K562 (cell line): Measurements from ENCODE around the gene AGPAT2. TPM values are rescaled to one million over a fixed set of nuclear protein-coding genes. Genes with fewer than 3 reads are reported as not detected.

Source experiments
- ATAC-seq: fragments of 200-7000 bp; cut with Tn5 transposase; 3 replicates; pipeline ENCODE4 v1.9.1; 2020; ENCODE audit warnings: moderate library complexity
- BruUV-seq: library from RNA; stranded (reverse); fragments of 400-500 nt; replicated peaks from 2 replicates; lab custom pipeline; 2021; lab: Mats Ljungman, UMichigan
- CTCF ChIA-PET: fragments of 300-600 bp; formaldehyde crosslinking; extraction: SDS; loops from one replicate; lab custom pipeline; 2021; ENCODE audit warnings: low intra/inter-chr PET ratio; lab: Yijun Ruan, JAX
- POLR2A ChIA-PET: fragments of 300-600, 350-650 bp; sonication (Branson Sonifier 250); formaldehyde crosslinking; extraction: SDS; loops from one replicate; lab custom pipeline; 2021; ENCODE audit warnings: antibody characterized with exemption, inconsistent platforms; lab: Yijun Ruan, JAX
- DNase-seq, 4 experiments: peaks; one replicate each; pipeline versions ENCODE4 v3.0.0 to v3.0.0-alpha.2; 2011 to 2018; ENCODE audit warnings: low spot score in 3 of 4, mixed read lengths in 3 of 4; ENCODE audit errors: extremely low read depth in 1 of 4
- FAIRE-seq: peaks from 2 replicates; lab custom pipeline; 2011; peaks lifted over from hg19 to GRCh38; lab: Jason Lieb, UNC
- H2AFZ ChIP-seq: 2 replicates; pipeline ENCODE4 v1.6.0; 2011; ENCODE audit warnings: low read depth, low read length, control low read depth, inconsistent platforms
- H3K27ac ChIP-seq: fragments of 200-600 bp; 3 replicates; pipeline ENCODE4 v1.8.0; 2011; ENCODE audit warnings: low read depth, mild to moderate bottlenecking, control low read depth, inconsistent platforms, low read length, moderate library complexity, mixed read lengths; ENCODE audit errors: extremely low read depth
- H3K27me3 ChIP-seq, 2 experiments: fragments of 300-600 bp in 1 of 2; 2 replicates in 1 of 2; 3 replicates in 1 of 2; pipeline versions ENCODE4 v1.6.0 to v1.8.0; 2011; ENCODE audit warnings: inconsistent platforms in 2 of 2, low read length in 2 of 2, mild to moderate bottlenecking in 1 of 2, mixed read lengths in 1 of 2, moderate library complexity in 1 of 2; ENCODE audit not compliant: control insufficient read depth in 2 of 2, insufficient read depth in 2 of 2
- H3K36me3 ChIP-seq: fragments of 300-600 bp; 3 replicates; pipeline ENCODE4 v1.8.0; 2011; ENCODE audit warnings: mild to moderate bottlenecking, low read length, inconsistent platforms; ENCODE audit not compliant: control insufficient read depth, insufficient read depth
- H3K4me1 ChIP-seq, 2 experiments: fragments of 200-600 bp in 1 of 2; replicated peaks in 1 of 2; 2 replicates in 1 of 2; 3 replicates in 1 of 2; pipeline versions ENCODE4 v1.5.1 to v1.8.0; 2011; ENCODE audit warnings: inconsistent platforms in 2 of 2, low read length in 2 of 2, mild to moderate bottlenecking in 1 of 2, mixed read lengths in 1 of 2, moderate library complexity in 1 of 2; ENCODE audit not compliant: control insufficient read depth in 2 of 2, insufficient read depth in 2 of 2
- H3K4me2 ChIP-seq: 2 replicates; pipeline ENCODE4 v1.6.1; 2011; ENCODE audit warnings: low read length, control low read depth, inconsistent platforms, mixed read lengths; ENCODE audit not compliant: insufficient read depth
- H3K4me3 ChIP-seq: fragments of 200-600 bp; sonication (generic), shearing (Covaris generic); 2 replicates; pipeline ENCODE4 v1.5.1; 2016; ENCODE audit warnings: control low read depth, inconsistent platforms
- H3K79me2 ChIP-seq: fragments of 200-600 bp; 3 replicates; pipeline ENCODE4 v1.8.0; 2011; ENCODE audit warnings: low read length, inconsistent platforms; ENCODE audit not compliant: control insufficient read depth, insufficient read depth
- H3K9ac ChIP-seq, 2 experiments: 2 replicates each; pipeline versions ENCODE4 v1.6.0 to v1.6.1; 2011; ENCODE audit warnings: low read depth in 2 of 2, low read length in 2 of 2, control low read depth in 1 of 2, inconsistent platforms in 1 of 2, mild to moderate bottlenecking in 1 of 2, mixed read lengths in 1 of 2; ENCODE audit not compliant: insufficient read depth in 1 of 2
- H3K9me1 ChIP-seq: one replicate; pipeline ENCODE4 v1.6.0; 2011; ENCODE audit warnings: inconsistent platforms, mild to moderate bottlenecking, low read length, moderate library complexity; ENCODE audit not compliant: control insufficient read depth, insufficient read depth
- H3K9me3 ChIP-seq: replicated peaks from 2 replicates; pipeline ENCODE4 v1.5.1; 2011; ENCODE audit warnings: low read depth, low read length, inconsistent platforms; ENCODE audit not compliant: control insufficient read depth, insufficient read depth
- H4K20me1 ChIP-seq: replicated peaks from 2 replicates; pipeline ENCODE4 v1.6.1; 2011; ENCODE audit warnings: low read length, inconsistent platforms, mixed read lengths; ENCODE audit not compliant: control insufficient read depth, insufficient read depth
- GABPA ChIP-seq: fragments of 200-800 bp; sonication (Bioruptor generic); conservative IDR thresholded peaks from 2 replicates; pipeline ENCODE4 v1.6.1; 2016; ENCODE audit warnings: low read depth, missing genetic modification characterization, missing compliant biosample characterization
- NR4A1 ChIP-seq, 2 experiments: fragments of 250-450 bp in 1 of 2; fragments of 450-650 bp in 1 of 2; sonication (Bioruptor Pico) in 1 of 2; IDR thresholded peaks; 2 replicates each; pipeline versions ENCODE4 v1.4.0 to v1.6.1; 2016 to 2020; ENCODE audit warnings: mild to moderate bottlenecking in 2 of 2, missing compliant biosample characterization in 1 of 2, missing genetic modification characterization in 1 of 2, moderate library complexity in 1 of 2
- POLR3A ChIP-seq: IDR thresholded peaks from 2 replicates; pipeline ENCODE4 v1.6.1; 2011; ENCODE audit warnings: borderline replicate concordance, mild to moderate bottlenecking, moderate library complexity; ENCODE audit not compliant: insufficient read length, insufficient read depth; ENCODE audit errors: extremely low read depth
- RAD21 ChIP-seq, 2 experiments: fragments of 250-450 bp in 1 of 2; fragments of 450-650 bp in 1 of 2; sonication (Bioruptor Pico) in 1 of 2; formaldehyde crosslinking in 1 of 2; IDR thresholded peaks in 1 of 2; conservative IDR thresholded peaks in 1 of 2; 2 replicates each; pipeline versions ENCODE4 v1.4.0 to v1.8.0; 2020 to 2022; ENCODE audit warnings: mild to moderate bottlenecking in 2 of 2, moderate library complexity in 1 of 2
- SOX6 ChIP-seq: fragments of 450-650 bp; IDR thresholded peaks from 2 replicates; pipeline ENCODE4 v1.6.1; 2014; ENCODE audit warnings: mild to moderate bottlenecking
- SPI1 ChIP-seq: IDR thresholded peaks from 2 replicates; pipeline ENCODE4 v1.6.1; 2011; ENCODE audit warnings: low read depth, low read length, control low read depth, borderline replicate concordance
- U2AF1 ChIP-seq: fragments of 200-400 bp; formaldehyde crosslinking; optimal IDR thresholded peaks from 2 replicates; pipeline ENCODE3; 2017; ENCODE audit warnings: mild to moderate bottlenecking, low read depth, low read length, moderate library complexity
- VEZF1 ChIP-seq: fragments of 200-800 bp; sonication (Bioruptor generic); IDR thresholded peaks from 2 replicates; pipeline ENCODE4 v1.6.1; 2017; ENCODE audit warnings: missing genetic modification characterization, missing compliant biosample characterization
- ZBTB33 ChIP-seq: sonication (generic); formaldehyde crosslinking; IDR thresholded peaks from 2 replicates; pipeline ENCODE4 v1.8.1; 2023; ENCODE audit warnings: mild to moderate bottlenecking, missing genetic modification reagents
- ZBTB7A ChIP-seq: IDR thresholded peaks from 2 replicates; pipeline ENCODE4 v1.6.1; 2011; ENCODE audit warnings: low read depth, mild to moderate bottlenecking, low read length, moderate library complexity, borderline replicate concordance; ENCODE audit not compliant: control insufficient read depth
- WGBS: fragments of 100-300 bp; shearing (Covaris generic); methylation state at CpG from one replicate; pipeline ENCODE4 v1.1.6; 2016; ENCODE audit warnings: low coverage, mixed read lengths; ENCODE audit not compliant: insufficient coverage; ENCODE audit errors: missing lambda C conversion rate; 5-methylcytosine and 5-hydroxymethylcytosine counted together
- in situ Hi-C: fragments of 300-500 bp; cut with MboI; formaldehyde crosslinking; loops from 4 replicates; pipeline ENCODE4 v1.15.0; 2018; ENCODE audit warnings: inconsistent platforms, mixed read lengths
- intact Hi-C: fragments of 100-400 bp; cut with micrococcal nuclease; formaldehyde crosslinking; loops from 2 replicates; pipeline ENCODE4 v1.14.2; 2022
- polyA plus RNA-seq, 8 experiments: library from polyadenylated mRNA; depleted of rRNA in 4 of 8; stranded (reverse) in 5 of 8; unstranded in 3 of 8; fragments of >200 nt; fragmentation: Nextera tagmentation in 2 of 8; fragmentation: Illumina TruSeq in 1 of 8; extraction: Ambion mirVana in 2 of 8; extraction: Trizol in 1 of 8; gene quantifications; 2 replicates each; pipeline versions ENCODE4 v1.2.1 to v1.2.3, GENCODE V29; 2011 to 2014; ENCODE audit warnings: inconsistent platforms in 1 of 8, missing spikeins in 1 of 8
- total RNA-seq, 7 experiments: library from RNA; depleted of rRNA in 6 of 7; stranded (reverse); fragments of >200 nt in 6 of 7; fragmentation: Illumina TruSeq in 2 of 7; extraction: Trizol in 2 of 7; gene quantifications; 2 replicates each; pipeline versions ENCODE4 v1.2.1 to v1.2.3, GENCODE V29; 2011 to 2021; ENCODE audit warnings: low replicate concordance in 1 of 7

AGPAT2 gene
- total and polyA plus RNA-seq, 9 of the 15 experiments (the other 6 are each of a cell fraction or from before 2014, with no cell fraction given): 0.13 to 54.5 (median 23.9) TPM

- WGBS: 55% methylated on average over 18 of the region's 18 CpGs
- H3K36me3 ChIP-seq: no peaks in the 10 kb centered on the region
- H3K9ac ChIP-seq: peak overlapping the region in 1 of 2 experiments; percentile 56; a peak in 2 of 4 replicates
- H3K9me3 ChIP-seq: no peaks in the 10 kb centered on the region
- ChIA-PET CTCF (no interaction called here), POLR2A (interaction anchor here (0.6 kb wide), 1 partner anchor 66 kb away, joined by 4 read pairs; no protein-coding TSS in a partner anchor)
- peaks cover 14 to 71% of the 10 kb centered on the region in 2 experiments; a peak in 4 of 5 replicates for H3K4me1 ChIP-seq
- BruUV-seq: no TSS peak
- no peaks in the 10 kb centered on the region for H3K79me2 ChIP-seq
- FAIRE-seq: no peak
- no peak overlapping the region for H3K27ac ChIP-seq
- H3K4me3 ChIP-seq: no peak overlapping the region
- H3K4me2 ChIP-seq: no peak overlapping the region; the same call in 1 of the 2 replicates
- ATAC-seq: no peak
- intact Hi-C loops (no loop called here), in situ Hi-C loops (no loop called here)
- no peaks in the 10 kb centered on the region for H3K27me3 ChIP-seq
- peak overlapping the region; percentile 37 for H2AFZ ChIP-seq
- H4K20me1 ChIP-seq: no peaks in the 10 kb centered on the region
- H3K9me1 ChIP-seq: no peaks in the 10 kb centered on the region
- DNase-seq: no peak
- TF ChIP-seq POLR3A (no peak), NR4A1 (CRISPR knock-in tag; IDR thresholded peaks at IDR 0.05) (no peak), NR4A1 (tag; IDR thresholded peaks at IDR 0.05) (no peak), SPI1 (peak; percentile 94), ZBTB33 (CRISPR knock-in tag) (peak; percentile 92), VEZF1 (CRISPR knock-in tag) (peak; percentile 28; the same call in 1 of the 2 replicates), SOX6 (0 out of 2 replicates have a peak, but pooled peaks have one; percentile 23), U2AF1 (no peak), RAD21 (CRISPR knock-in tag; conservative IDR thresholded peaks at IDR 0.05 in 1 of 2, IDR thresholded peaks at IDR 0.05 in 1 of 2) (no peak), ZBTB7A (peak; percentile 80; the same call in 1 of the 2 replicates), GABPA (tag) (peak; percentile 54)
Measured at GRCh38 chr9:136655536-136656182, 31.6 kb downstream of the AGPAT2 start.
